HG03460 (cell line): Measurements from ENCODE around the gene HES1.

Experiments used
- ATAC-seq: cut with Tn5 transposase; IDR thresholded peaks from one replicate; pipeline ENCODE4 v1.9.1; 2021; ENCODE audit not compliant: unreplicated experiment

The HES1 gene

GRCh38 chr3:194165271-194166018, 29.5 kb downstream of the HES1 start:
- ATAC-seq = no peak

GRCh38 chr3:194166682-194167479, 30.9 kb downstream of the HES1 start:
- ATAC-seq = no peak

DNA sequence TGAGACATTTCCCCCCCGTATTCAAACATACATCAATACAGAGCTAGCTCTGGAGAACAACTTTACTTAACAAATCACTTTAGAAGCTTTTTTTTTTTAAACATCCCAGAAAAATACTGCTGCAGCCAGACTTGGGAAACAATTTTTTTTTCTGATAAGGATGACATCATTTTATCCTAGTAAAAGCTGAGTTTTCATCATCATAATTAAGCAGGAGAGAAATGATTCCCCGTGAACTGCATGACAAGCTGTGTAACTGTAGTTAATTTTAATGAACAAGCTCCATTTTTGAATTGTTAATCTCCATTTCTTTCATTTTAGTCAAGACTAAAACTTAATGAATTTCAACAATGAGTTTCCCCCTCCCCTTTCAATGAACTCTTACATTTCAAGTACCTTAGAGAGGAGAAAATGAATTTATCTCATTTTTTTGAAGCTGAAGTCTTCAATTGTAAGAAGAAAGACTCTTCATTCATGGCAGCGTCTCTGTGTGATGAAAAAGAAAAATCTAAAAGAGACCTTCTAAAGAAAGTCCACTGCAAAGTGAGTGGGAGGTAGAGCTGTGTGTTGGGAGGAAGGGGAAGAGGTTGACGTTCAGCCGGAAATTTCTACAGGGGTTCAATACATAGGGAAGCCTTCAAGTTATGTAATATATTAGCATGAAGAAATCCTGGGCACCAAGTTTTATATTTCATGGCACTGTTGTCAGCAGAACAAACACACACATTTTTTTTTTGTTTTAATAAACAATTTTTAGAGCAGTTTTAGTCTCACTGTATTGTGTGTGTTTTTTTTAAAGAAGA, 31.7 kb downstream of the HES1 start:
- no peak for ATAC-seq

DNA sequence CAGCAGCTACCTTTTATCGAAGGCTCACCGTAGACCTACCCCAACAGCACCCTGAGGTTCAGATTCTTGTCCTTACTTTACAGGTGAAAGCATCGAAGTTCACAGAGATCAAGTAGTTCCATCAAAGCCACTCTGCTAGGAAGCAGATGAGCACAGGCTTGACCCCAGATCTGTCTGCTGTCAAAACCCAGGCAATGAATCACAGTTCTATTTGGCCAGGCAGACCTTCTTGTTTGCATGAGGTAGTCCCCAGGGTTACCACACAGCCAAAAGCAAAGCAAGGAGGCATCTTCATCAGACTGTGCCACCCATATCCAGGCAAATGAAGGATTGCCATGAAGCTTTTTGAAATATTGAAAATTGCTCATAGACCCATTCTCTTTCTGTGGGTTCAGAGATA, 33.0 kb downstream of the HES1 start:
- ATAC-seq = no peak

GRCh38 chr3:194169595-194169994, 33.6 kb downstream of the HES1 start:
- no peak for ATAC-seq

- no peak for ATAC-seq
Measured at GRCh38 chr3:194170793-194171192, 34.8 kb downstream of the HES1 start.

DNA sequence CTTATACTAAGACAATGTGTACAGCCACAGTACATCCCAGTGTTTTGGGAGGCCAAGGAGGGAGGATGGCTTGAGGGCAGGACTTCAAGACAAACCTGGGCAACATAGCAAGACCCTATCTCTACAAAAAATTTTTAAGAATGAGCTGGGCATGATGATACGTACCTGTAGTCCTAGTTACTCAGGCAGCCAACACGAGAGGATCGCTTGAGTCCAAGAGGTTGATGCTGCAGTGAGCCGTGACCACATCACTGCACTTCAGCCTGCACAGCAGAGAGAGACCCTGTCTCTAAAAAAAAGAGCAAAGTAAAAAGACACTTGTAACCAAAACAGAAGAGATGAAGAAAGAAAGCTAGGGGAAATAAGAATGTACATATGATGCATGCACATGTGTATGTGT, 38.5 kb downstream of the HES1 start:
- ATAC-seq = no peak

- no peak for ATAC-seq
Measured at GRCh38 chr3:194174980-194175379, 39.0 kb downstream of the HES1 start.

- no peak for ATAC-seq
Measured at GRCh38 chr3:194176274-194176991, 40.5 kb downstream of the HES1 start.

DNA sequence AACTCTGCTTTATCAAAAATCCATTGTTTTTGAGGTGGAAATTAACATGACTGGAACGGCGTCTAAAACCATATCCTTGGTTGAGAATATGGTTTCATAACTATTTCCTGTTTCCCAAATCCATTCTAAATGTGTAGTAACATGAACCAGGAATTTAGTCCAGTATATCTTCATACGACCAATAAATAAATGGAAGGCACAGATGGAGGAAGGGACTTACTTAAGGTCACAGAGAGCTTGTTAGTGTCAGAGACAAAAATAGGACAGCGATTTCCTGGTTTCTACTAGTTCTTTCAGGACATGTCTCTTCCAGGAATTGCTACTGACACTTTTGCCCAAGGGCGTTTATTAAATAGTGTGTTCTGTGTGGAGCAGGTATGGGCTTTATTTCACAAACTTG, 41.2 kb downstream of the HES1 start:
- no peak for ATAC-seq

DNA sequence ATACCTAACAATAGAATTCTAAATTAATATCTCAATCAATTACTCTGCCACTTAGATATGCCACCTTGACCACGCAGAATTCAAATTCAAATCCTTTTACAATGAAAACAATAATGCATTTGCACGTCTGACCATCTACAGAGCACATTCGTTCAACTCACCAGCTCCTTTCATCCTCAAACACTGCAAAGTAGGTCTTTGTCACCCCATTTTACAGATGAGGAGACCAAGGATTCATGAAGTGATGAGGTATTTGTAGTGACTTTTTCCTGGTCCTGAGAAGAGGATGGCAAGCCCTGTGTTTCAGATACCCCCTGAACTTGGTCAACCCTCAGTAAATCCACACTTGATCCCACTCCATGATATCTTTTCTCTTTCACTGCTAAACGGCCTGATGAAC, 42.2 kb downstream of the HES1 start:
- no peak for ATAC-seq

- ATAC-seq = no peak
Measured at GRCh38 chr3:194178669-194179068, 42.7 kb downstream of the HES1 start.

- ATAC-seq = no peak
Measured at GRCh38 chr3:194180570-194180969, 44.6 kb downstream of the HES1 start.

DNA sequence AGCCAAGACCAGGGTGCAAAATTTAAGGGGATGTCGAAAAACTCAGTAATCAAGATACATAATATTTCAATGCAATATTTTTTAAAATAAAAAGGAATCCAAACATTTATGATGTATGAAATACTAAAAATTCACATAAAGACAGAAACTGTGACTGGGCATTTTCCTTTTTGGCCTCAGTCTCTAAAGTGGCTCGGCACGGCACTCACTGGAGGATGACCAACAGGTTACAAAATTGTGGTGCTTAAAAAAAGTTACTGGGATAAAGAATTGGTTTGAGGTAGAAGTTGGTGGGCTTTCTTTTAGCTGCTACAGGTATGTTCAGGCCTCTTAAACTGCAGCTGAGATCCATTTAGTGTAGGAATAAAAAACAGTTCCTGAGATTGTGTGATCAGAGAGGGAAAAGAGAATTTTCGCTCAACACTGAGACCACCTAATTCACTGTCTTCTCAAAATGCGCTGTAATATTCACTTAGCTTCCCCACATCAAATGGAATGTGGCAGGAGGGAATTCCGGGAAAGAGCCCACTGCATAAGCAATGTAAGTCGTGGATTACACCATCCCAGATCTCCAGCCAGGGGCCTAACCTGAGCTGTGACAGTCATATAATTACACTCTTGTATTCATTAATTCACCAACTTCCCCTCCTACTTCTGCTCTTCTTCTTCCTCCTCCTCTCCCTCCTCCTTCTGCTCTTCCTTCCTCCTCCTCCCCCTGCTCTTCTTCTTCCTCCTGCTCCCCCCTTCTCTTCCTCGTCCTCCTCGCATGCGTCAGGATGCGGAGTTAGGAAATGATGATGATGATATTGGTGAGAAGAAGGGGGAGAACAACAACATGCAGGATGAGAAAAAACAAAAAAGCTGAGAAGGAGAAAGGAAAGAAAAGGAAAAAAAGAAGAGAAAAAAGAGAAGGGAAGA, 45.9 kb downstream of the HES1 start:
- ATAC-seq = no peak

GRCh38 chr3:194183271-194183670, 47.3 kb downstream of the HES1 start:
- ATAC-seq = no peak

GRCh38 chr3:194184265-194184751, 48.4 kb downstream of the HES1 start:
- no peak for ATAC-seq

GRCh38 chr3:194184801-194185200, 48.9 kb downstream of the HES1 start:
- no peak for ATAC-seq

GRCh38 chr3:194185221-194185620, 49.3 kb downstream of the HES1 start:
- ATAC-seq = no peak

DNA sequence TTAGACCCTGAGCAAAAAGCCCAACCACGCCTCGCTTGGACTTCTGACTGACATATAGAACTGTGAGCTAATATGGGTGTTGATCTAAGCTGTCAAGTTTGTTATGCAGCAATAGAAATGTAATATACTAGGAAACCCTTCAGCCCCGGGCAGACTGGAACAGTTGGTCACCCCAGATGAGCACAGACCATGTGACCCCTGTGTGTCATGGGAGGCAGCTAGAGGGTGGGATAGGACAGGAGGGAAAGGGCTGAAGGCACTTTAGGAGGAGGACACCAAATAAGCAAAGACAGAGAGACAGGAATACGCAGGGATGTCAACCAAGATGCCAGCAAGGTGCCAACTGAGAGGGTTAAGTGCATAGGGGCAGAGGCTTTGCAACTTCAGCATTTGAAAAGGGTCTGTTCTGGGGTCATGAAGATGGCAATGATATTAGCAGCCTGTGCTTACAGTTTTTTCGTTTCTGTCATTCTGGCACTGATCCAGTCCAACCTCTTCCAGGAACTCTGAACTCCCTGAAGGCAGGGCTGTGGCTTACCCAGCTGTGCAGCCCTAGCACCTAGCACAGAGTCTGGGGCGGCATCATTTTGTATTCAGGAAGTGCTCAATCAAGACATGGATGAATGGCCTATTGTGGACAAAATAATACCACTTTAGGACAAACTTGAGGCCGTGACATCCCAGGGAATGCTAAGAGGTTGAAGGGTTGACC, 51.4 kb downstream of the HES1 start:
- no peak for ATAC-seq
